22Rv1 (cell line): ENCODE results near the gene TP73.

Source experiments
- H3K27ac ChIP-seq: fragments of 450-650 bp; 2 replicates; pipeline ENCODE4 v1.5.1; 2017
- ZFX ChIP-seq: fragments of 450-650 bp; IDR thresholded peaks from 2 replicates; pipeline ENCODE4 v1.6.1; 2017; ENCODE audit warnings: antibody characterized with exemption, borderline replicate concordance
- TF ChIP-seq, protein P1 (sequence below): fragments of 450-650 bp; IDR thresholded peaks from 2 replicates; pipeline ENCODE4 v1.5.1; 2017; ENCODE audit warnings: mild to moderate bottlenecking

TP73 gene

DNA sequence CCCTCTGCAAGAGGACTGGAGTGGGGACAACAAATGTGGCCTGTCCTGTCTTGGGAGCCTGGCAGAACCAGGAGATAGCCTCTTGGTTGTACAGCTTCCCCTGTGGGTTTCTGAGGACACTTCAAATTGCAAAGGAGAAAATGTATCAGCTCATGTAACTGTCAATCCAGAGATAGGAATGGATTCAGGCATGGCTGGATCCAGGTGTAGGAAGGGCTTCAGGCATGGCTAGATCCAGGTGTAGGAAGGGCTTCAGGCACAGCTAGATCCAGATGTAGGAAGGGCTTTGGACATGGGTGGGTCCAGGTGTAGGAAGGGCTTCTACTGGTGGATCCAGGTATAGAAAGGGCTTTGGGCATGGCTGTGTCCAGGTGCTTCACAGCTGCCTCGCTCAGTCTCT, 30.9 kb downstream of the TP73 start:
- no peak overlapping the region for H3K27ac ChIP-seq
- no peak for TF ChIP-seq ZFX
- TF ChIP-seq, protein P1, sequence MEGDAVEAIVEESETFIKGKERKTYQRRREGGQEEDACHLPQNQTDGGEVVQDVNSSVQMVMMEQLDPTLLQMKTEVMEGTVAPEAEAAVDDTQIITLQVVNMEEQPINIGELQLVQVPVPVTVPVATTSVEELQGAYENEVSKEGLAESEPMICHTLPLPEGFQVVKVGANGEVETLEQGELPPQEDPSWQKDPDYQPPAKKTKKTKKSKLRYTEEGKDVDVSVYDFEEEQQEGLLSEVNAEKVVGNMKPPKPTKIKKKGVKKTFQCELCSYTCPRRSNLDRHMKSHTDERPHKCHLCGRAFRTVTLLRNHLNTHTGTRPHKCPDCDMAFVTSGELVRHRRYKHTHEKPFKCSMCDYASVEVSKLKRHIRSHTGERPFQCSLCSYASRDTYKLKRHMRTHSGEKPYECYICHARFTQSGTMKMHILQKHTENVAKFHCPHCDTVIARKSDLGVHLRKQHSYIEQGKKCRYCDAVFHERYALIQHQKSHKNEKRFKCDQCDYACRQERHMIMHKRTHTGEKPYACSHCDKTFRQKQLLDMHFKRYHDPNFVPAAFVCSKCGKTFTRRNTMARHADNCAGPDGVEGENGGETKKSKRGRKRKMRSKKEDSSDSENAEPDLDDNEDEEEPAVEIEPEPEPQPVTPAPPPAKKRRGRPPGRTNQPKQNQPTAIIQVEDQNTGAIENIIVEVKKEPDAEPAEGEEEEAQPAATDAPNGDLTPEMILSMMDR: no peak

DNA sequence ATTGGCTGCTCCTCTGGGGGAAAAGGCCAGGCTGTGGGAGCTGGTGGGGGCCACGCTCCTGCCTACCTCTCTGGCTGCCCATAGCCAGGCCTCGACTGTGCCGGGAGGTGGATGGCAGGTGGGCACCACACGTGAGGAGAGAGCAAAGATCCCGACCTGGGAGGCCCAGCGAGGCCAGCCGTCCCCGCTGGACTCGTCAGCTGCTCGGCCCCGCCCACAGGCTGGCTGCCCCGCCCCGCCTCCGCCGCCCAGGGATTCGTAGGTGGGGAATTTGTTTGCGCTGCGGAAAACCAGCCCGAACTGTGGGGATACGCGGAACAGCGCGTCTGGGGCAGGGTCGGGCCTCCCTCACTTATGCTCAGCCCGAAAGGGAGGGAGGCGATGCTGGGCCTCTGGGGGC, 31.7 kb downstream of the TP73 start:
- TF ChIP-seq ZFX: no peak
- TF ChIP-seq, protein P1: no peak

DNA sequence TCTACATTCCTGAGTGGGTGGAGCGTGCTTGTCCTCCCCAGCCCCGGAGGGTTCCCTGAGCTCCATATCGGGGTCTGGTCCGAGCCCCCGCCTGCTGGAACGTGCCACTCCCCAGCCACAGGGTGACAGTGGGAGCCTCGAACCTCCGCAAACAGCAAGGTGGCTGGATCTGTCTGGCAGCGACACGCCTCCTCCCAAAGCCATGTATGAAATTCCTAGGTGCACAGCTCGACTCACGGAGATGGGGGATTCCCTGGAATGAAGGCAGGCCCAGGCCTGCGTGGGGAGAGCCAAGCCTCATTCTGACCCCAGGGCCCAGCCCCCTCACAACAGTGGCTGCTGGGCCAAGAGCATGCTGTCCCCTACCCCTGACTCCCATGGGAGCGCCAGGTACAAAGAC, 32.9 kb downstream of the TP73 start:
- no peak overlapping the region for H3K27ac ChIP-seq
- no peak for TF ChIP-seq ZFX
- TF ChIP-seq, protein P1: no peak

More for the DNA sequence above, 31.7 kb downstream of the TP73 start:
- H3K27ac ChIP-seq: no peak overlapping the region

DNA sequence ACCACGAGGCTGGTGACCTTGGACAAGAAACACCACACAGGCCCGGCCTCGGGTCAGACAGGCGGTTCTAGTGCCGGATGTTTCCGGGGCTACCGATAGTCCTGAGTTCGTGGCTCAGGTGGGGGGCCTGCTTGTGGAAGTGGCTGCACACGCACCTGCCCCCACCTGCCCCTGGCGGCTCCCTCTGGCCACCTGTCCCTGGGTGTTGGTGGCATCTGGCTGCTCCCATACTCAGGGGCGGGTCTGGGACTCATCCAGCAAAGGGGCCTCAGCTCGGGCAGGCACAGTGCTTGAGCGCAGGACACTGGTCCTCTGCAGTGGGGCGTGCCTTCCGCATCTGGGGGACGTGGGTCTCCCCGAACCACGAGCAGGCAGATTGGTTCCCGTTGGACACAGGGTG, 33.6 kb downstream of the TP73 start:
- no peak overlapping the region for H3K27ac ChIP-seq
- TF ChIP-seq, protein P1: no peak
- no peak for TF ChIP-seq ZFX

DNA sequence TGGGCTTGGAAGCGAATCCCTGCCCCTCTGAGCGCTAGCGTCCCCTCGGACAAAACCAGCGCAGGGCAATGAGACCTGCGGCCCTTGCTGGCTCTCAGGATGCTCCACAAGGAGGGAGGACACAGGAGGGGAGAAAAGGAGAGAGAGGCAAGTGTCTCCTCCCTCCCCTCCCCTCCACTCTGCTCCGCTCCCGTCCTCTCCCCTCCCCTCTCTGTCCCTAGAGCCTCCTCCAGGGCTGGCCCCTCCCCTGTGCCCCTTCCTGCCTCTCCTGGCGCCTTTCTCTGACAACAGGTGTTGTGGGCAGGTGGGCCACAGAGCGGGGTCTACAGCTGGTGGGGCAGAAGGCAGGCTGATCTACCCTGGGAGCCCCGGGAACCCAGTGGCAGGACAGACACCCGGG, 35.2 kb downstream of the TP73 start:
- TF ChIP-seq, protein P1: no peak
- TF ChIP-seq ZFX: no peak
- H3K27ac ChIP-seq: no peak overlapping the region

DNA sequence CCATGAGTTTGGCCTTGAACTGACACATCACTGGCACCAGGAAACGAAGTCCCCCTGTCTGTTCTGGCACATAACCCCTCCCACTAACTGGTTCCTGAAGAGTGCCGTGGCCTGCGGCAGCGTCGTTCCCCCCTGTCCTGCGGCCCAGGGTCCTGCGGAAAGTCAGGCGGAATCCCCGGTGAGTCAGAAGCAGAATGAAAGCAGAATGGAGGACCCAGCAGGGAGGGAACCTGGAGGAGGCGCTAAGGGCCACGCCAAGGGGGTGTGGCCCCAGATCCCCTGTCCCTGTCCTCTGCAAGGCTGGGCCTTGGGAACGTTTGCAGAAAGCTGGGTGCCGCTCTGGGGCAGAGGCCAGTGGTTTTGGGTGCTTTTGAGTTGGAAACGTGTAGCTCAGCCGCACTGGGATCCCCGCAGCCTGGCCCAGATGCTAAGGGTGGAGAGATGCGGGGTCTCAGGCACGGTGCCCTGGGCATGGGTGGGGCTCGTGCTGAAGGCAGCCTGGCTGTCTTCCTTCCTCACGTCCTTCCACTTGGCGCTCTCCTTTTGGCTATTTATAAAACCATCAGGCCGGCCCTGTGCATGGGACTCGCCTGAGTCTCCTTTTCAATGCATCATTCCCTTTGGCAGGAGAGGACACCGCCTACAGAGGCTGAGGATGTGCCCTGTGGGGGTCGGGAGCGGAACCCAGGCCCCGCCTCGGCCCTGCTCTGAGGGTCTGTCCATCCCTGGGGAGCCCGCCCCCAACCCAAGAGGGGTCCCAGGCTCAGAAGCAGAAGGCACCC, 36.2 kb downstream of the TP73 start:
- H3K27ac ChIP-seq: no peak overlapping the region
- TF ChIP-seq, protein P1: no peak
- no peak for TF ChIP-seq ZFX

DNA sequence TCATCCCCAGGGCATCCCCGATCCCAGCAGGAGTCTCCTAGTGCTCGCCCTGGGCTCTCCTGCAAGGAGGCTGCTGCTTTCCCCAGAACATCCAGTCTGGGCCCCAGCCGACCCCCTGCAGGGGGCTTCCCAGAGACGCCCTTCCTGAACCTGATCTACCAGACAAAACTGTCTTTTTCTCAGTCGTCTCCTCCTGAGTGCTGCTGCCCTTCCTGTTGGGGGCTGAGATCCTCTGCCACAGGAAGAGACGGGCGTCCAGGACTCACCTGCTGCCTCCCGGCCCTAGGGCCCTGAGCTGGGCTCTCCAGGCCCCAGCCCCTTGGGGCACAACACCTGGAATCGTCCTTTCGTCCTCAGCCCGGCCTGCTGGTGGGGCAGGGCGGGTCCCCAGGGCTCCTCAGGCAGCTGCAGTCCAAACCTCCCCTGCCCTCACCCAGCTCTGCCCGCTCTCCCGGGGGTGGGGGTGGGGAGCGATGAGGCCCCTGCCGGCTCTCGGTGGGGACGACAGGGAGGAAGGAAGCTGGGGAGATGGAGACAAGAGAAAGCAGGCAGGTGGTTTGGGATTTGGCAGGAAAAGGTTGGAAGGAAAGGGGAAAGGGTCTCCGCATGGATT, 36.9 kb downstream of the TP73 start:
- H3K27ac ChIP-seq: no peak overlapping the region
- TF ChIP-seq ZFX: no peak
- TF ChIP-seq, protein P1: no peak; the same call in 1 of the 2 replicates
